Keratinocyte (primary cell): ENCODE data around the gene OTX1. TPM values are rescaled to one million over a fixed set of nuclear protein-coding genes. Genes with fewer than 3 reads are reported as not detected.

Source experiments
- DNase-seq: peaks from one replicate; pipeline ENCODE4 v3.0.0-alpha.2; 2011; ENCODE audit warnings: low read depth, missing footprints, low spot score
- FAIRE-seq: peaks from 2 replicates; lab custom pipeline; 2011; peaks lifted over from hg19 to GRCh38; lab: Jason Lieb, UNC
- H2AFZ ChIP-seq: 2 replicates; pipeline ENCODE4 v1.6.0; 2012; ENCODE audit warnings: low read length, control low read depth, inconsistent platforms; ENCODE audit not compliant: control insufficient read depth
- H3K27ac ChIP-seq: 2 replicates; pipeline ENCODE4 v1.5.1; 2011; ENCODE audit warnings: low read length; ENCODE audit not compliant: control insufficient read depth, insufficient read depth
- H3K27me3 ChIP-seq: 3 replicates; pipeline ENCODE4 v1.6.0; 2011; ENCODE audit warnings: low read length; ENCODE audit not compliant: control insufficient read depth, insufficient read depth; ENCODE audit errors: extremely low read depth
- H3K36me3 ChIP-seq, 2 experiments: 2 replicates in 1 of 2; 3 replicates in 1 of 2; pipeline ENCODE4 v1.5.1; 2011; ENCODE audit warnings: low read length in 2 of 2, mild to moderate bottlenecking in 1 of 2; ENCODE audit not compliant: control insufficient read depth in 2 of 2, insufficient read depth in 2 of 2; ENCODE audit errors: extremely low read depth in 1 of 2
- H3K4me1 ChIP-seq: 3 replicates; pipeline ENCODE4 v1.5.1; 2011; ENCODE audit warnings: low read length; ENCODE audit not compliant: control insufficient read depth, insufficient read depth; ENCODE audit errors: extremely low read depth
- H3K4me2 ChIP-seq: 3 replicates; pipeline ENCODE4 v1.6.0; 2011; ENCODE audit warnings: low read depth, low read length; ENCODE audit not compliant: control insufficient read depth, insufficient read depth; ENCODE audit errors: extremely low read depth
- H3K4me3 ChIP-seq, 3 experiments: fragments of 200-600 bp in 1 of 3; sonication (generic) in 1 of 3; 2 replicates in 2 of 3; 3 replicates in 1 of 3; pipeline ENCODE4 v1.5.1; 2011 to 2016; ENCODE audit warnings: low read length in 3 of 3, mild to moderate bottlenecking in 3 of 3, control low read depth in 2 of 3, inconsistent platforms in 1 of 3, low read depth in 1 of 3, mixed read lengths in 1 of 3, mixed run types in 1 of 3, moderate library complexity in 1 of 3; ENCODE audit not compliant: control insufficient read depth in 2 of 3, insufficient read depth in 2 of 3; ENCODE audit errors: extremely low read depth in 1 of 3
- H3K79me2 ChIP-seq: 2 replicates; pipeline ENCODE4 v1.6.0; 2012; ENCODE audit warnings: low read length; ENCODE audit not compliant: control insufficient read depth, insufficient read depth
- H3K9ac ChIP-seq: 3 replicates; pipeline ENCODE4 v1.6.0; 2011; ENCODE audit warnings: low read length; ENCODE audit not compliant: control insufficient read depth, insufficient read depth; ENCODE audit errors: extremely low read depth
- H3K9me1 ChIP-seq: 3 replicates; pipeline ENCODE4 v1.6.0; 2011; ENCODE audit warnings: low read length; ENCODE audit not compliant: control insufficient read depth, insufficient read depth; ENCODE audit errors: extremely low read depth
- H3K9me3 ChIP-seq: 2 replicates; pipeline ENCODE4 v1.5.1; 2012; ENCODE audit warnings: low read depth, low read length; ENCODE audit not compliant: control insufficient read depth
- H4K20me1 ChIP-seq: 3 replicates; pipeline ENCODE4 v1.6.0; 2011; ENCODE audit warnings: low read length; ENCODE audit not compliant: control insufficient read depth, insufficient read depth; ENCODE audit errors: extremely low read depth
- EZH2 ChIP-seq: IDR thresholded peaks from one replicate; pipeline ENCODE4 v1.6.1; 2012; ENCODE audit warnings: inconsistent platforms, mild to moderate bottlenecking, low read length, moderate library complexity
- dilution Hi-C: fragments of 300-500 bp; cut with MboI; formaldehyde crosslinking; loops from one replicate; pipeline ENCODE4 v1.7.0; 2020; ENCODE audit warnings: low sequenced_read_pairs; ENCODE audit not compliant: extremely low pct_ligation_motif_present
- polyA plus RNA-seq, 5 experiments: library from polyadenylated mRNA; depleted of rRNA in 3 of 5; stranded (reverse) in 3 of 5; stranded (forward) in 1 of 5; unstranded in 1 of 5; fragments of >200 nt; gene quantifications; 1 replicate in 1 of 5; 2 replicates in 3 of 5; 3 replicates in 1 of 5; pipeline versions ENCODE4 v1.2.1 to v1.2.3, GENCODE V29; 2011 to 2012; ENCODE audit warnings: missing spikeins in 2 of 5, low read depth in 1 of 5, low replicate concordance in 1 of 5
- TF ChIP-seq, protein P1 (sequence below), 3 experiments: IDR thresholded peaks in 1 of 3; conservative IDR thresholded peaks in 1 of 3; optimal IDR thresholded peaks in 1 of 3; 2 replicates in 2 of 3; 3 replicates in 1 of 3; pipeline versions ENCODE3 to v1.5.1; 2011; ENCODE audit warnings: low read length in 3 of 3, mild to moderate bottlenecking in 3 of 3, moderate library complexity in 2 of 3, control low read depth in 1 of 3, inconsistent platforms in 1 of 3; ENCODE audit not compliant: insufficient read depth in 2 of 3; ENCODE audit errors: extremely low read depth in 1 of 3

The OTX1 gene
- polyA plus RNA-seq, 1 donor (not counting 4 experiments of a cell fraction or from before 2014, with no cell fraction given): 0.28 TPM

GRCh38 chr2:63027220-63027619 is 23.4 kb upstream of the OTX1 start:
- Histone ChIP-seq H3K4me2 (no peak overlapping the region), H3K9ac (no peak overlapping the region), H3K9me1 (no peaks in the 10 kb centered on the region), H3K36me3 (peaks cover 1 to 3% of the 10 kb centered on the region in 2 experiments), H3K27ac (no peak overlapping the region), H3K4me3 (no peak overlapping the region), H3K4me1 (no peaks in the 10 kb centered on the region), H3K27me3 (no peaks in the 10 kb centered on the region), H3K9me3 (no peaks in the 10 kb centered on the region), H3K79me2 (no peaks in the 10 kb centered on the region), H4K20me1 (no peaks in the 10 kb centered on the region), H2AFZ (no peak overlapping the region)
- TF ChIP-seq, protein P1, sequence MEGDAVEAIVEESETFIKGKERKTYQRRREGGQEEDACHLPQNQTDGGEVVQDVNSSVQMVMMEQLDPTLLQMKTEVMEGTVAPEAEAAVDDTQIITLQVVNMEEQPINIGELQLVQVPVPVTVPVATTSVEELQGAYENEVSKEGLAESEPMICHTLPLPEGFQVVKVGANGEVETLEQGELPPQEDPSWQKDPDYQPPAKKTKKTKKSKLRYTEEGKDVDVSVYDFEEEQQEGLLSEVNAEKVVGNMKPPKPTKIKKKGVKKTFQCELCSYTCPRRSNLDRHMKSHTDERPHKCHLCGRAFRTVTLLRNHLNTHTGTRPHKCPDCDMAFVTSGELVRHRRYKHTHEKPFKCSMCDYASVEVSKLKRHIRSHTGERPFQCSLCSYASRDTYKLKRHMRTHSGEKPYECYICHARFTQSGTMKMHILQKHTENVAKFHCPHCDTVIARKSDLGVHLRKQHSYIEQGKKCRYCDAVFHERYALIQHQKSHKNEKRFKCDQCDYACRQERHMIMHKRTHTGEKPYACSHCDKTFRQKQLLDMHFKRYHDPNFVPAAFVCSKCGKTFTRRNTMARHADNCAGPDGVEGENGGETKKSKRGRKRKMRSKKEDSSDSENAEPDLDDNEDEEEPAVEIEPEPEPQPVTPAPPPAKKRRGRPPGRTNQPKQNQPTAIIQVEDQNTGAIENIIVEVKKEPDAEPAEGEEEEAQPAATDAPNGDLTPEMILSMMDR (optimal IDR thresholded peaks at IDR 0.05 in 1 of 3, IDR thresholded peaks at IDR 0.05 in 1 of 3, conservative IDR thresholded peaks at IDR 0.05 in 1 of 3; ENCODE audit: extremely low read depth in 1 of 3, insufficient read depth in 2 of 3, low read length in 3 of 3): no peak
- TF ChIP-seq EZH2: no peak
- DNase-seq: no peak
- FAIRE-seq: no peak
- dilution Hi-C loops: no loop called here

DNA sequence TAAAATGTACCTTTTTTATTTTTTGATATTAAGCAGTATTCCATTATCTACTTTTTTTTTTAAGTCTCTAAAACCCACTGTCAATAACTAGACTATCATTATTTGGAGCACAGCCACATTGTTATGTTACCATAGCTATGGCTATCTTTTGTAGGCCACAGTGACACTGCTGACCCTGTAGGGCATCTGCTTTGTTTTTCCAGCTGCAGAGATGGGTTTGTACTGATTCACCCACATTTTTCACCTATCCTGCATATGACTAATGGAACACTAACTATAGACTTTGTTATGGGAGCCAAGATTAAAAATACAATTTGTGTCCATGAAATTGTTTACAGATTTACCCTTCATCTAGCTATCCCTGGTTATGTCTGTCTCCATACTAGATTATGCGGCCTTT is 21.6 kb upstream of the OTX1 start:
- dilution Hi-C loops: no loop called here

More for the DNA sequence above, 21.6 kb upstream of the OTX1 start:
- H3K27ac ChIP-seq: no peak overlapping the region
- H3K9ac ChIP-seq: no peak overlapping the region
- peaks cover 1 to 3% of the 10 kb centered on the region in 2 experiments for H3K36me3 ChIP-seq
- no peak overlapping the region for H3K4me3 ChIP-seq
- H3K4me1 ChIP-seq: no peaks in the 10 kb centered on the region
- DNase-seq (no peak), FAIRE-seq (no peak)
- no peaks in the 10 kb centered on the region for H3K79me2 ChIP-seq
- no peaks in the 10 kb centered on the region for H4K20me1 ChIP-seq
- TF ChIP-seq EZH2: no peak
- TF ChIP-seq, protein P1 (optimal IDR thresholded peaks at IDR 0.05 in 1 of 3, IDR thresholded peaks at IDR 0.05 in 1 of 3, conservative IDR thresholded peaks at IDR 0.05 in 1 of 3; ENCODE audit: extremely low read depth in 1 of 3, insufficient read depth in 2 of 3, low read length in 3 of 3): no peak
- no peak overlapping the region for H3K4me2 ChIP-seq
- H3K27me3 ChIP-seq: no peaks in the 10 kb centered on the region
- H3K9me1 ChIP-seq: no peaks in the 10 kb centered on the region
- no peaks in the 10 kb centered on the region for H3K9me3 ChIP-seq
- no peak overlapping the region for H2AFZ ChIP-seq
